KMS-11 (cell line): ENCODE measurements around the gene LAIR2.

Experiments
- H2AFZ ChIP-seq: fragments of 200-600 bp; sonication (generic); 2 replicates; pipeline ENCODE4 v1.6.1; 2016; ENCODE audit warnings: antibody characterized with exemption, mixed run types, low read depth
- H3K27ac ChIP-seq: fragments of 200-600 bp; sonication (generic); 2 replicates; pipeline ENCODE4 v1.6.1; 2016; ENCODE audit warnings: mild to moderate bottlenecking, mixed run types
- H3K27me3 ChIP-seq: fragments of 200-600 bp; sonication (generic); 2 replicates; pipeline ENCODE4 v1.6.1; 2017; ENCODE audit warnings: mild to moderate bottlenecking, low read depth, mixed run types, moderate library complexity; ENCODE audit not compliant: insufficient read depth
- H3K36me3 ChIP-seq: fragments of 200-600 bp; sonication (generic); 2 replicates; pipeline ENCODE4 v1.6.1; 2017; ENCODE audit warnings: mild to moderate bottlenecking, mixed run types; ENCODE audit not compliant: insufficient read depth
- H3K4me1 ChIP-seq: fragments of 200-600 bp; sonication (generic); 2 replicates; pipeline ENCODE4 v1.6.1; 2016; ENCODE audit warnings: mild to moderate bottlenecking, low read depth, mixed run types; ENCODE audit not compliant: poor library complexity, severe bottlenecking
- H3K4me2 ChIP-seq: fragments of 200-600 bp; sonication (generic); 2 replicates; pipeline ENCODE4 v1.7.0; 2016; ENCODE audit warnings: mild to moderate bottlenecking, mixed run types
- H3K4me3 ChIP-seq: fragments of 200-600 bp; sonication (generic); IDR thresholded peaks from 2 replicates; pipeline ENCODE4 v1.6.1; 2017; ENCODE audit warnings: low read depth, low read length, mixed read lengths; ENCODE audit not compliant: insufficient read depth
- H3K79me2 ChIP-seq: fragments of 200-600 bp; sonication (generic); 2 replicates; pipeline ENCODE4 v1.6.1; 2016; ENCODE audit warnings: low read depth, mixed run types; ENCODE audit not compliant: insufficient read depth
- H3K9ac ChIP-seq: fragments of 200-600 bp; sonication (generic); 2 replicates; pipeline ENCODE4 v1.6.1; 2016; ENCODE audit warnings: mild to moderate bottlenecking, mixed run types
- H4K20me1 ChIP-seq: fragments of 200-600 bp; sonication (generic); 2 replicates; pipeline ENCODE4 v1.6.1; 2016; ENCODE audit warnings: mild to moderate bottlenecking, mixed run types; ENCODE audit not compliant: insufficient read depth
- CTCF ChIP-seq: fragments of 200-600 bp; sonication (generic); conservative IDR thresholded peaks from 2 replicates; pipeline ENCODE4 v1.6.1; 2017; ENCODE audit warnings: low read depth, mild to moderate bottlenecking, antibody characterized with exemption, low read length, moderate library complexity, mixed read lengths

The LAIR2 gene

GRCh38 chr19:54475706-54476105 is 26.9 kb upstream of the LAIR2 start:
- Histone ChIP-seq H3K9ac (no peak overlapping the region), H3K27ac (no peak overlapping the region), H3K4me1 (no peaks in the 10 kb centered on the region), H3K36me3 (no peaks in the 10 kb centered on the region), H3K79me2 (no peaks in the 10 kb centered on the region), H3K4me2 (no peak overlapping the region), H3K27me3 (peaks cover 42% of the 10 kb centered on the region; the same call in 1 of the 2 replicates), H4K20me1 (no peaks in the 10 kb centered on the region), H2AFZ (no peak overlapping the region), H3K4me3 (no peak overlapping the region)
- no peak for TF ChIP-seq CTCF

- H3K79me2 ChIP-seq, result no peaks in the 10 kb centered on the region
- peaks cover 44% of the 10 kb centered on the region for H3K27me3 ChIP-seq
- TF ChIP-seq CTCF, result no peak
- H3K4me3 ChIP-seq, result no peak overlapping the region
- no peak overlapping the region for H3K27ac ChIP-seq
- no peaks in the 10 kb centered on the region for H4K20me1 ChIP-seq
- H3K4me1 ChIP-seq, result no peaks in the 10 kb centered on the region
- no peaks in the 10 kb centered on the region for H3K36me3 ChIP-seq
- H2AFZ ChIP-seq, result no peak overlapping the region
- no peak overlapping the region for H3K4me2 ChIP-seq
- H3K9ac ChIP-seq, result no peak overlapping the region
Observed at GRCh38 chr19:54477650-54478049, 25.0 kb upstream of the LAIR2 start.

- H3K4me2 ChIP-seq, result no peak overlapping the region
- no peaks in the 10 kb centered on the region for H4K20me1 ChIP-seq
- H3K4me3 ChIP-seq, result no peak overlapping the region
- H3K79me2 ChIP-seq, result no peaks in the 10 kb centered on the region
- no peak overlapping the region for H3K27ac ChIP-seq
- H3K36me3 ChIP-seq, result no peaks in the 10 kb centered on the region
- H3K27me3 ChIP-seq, result peaks cover 48% of the 10 kb centered on the region
- TF ChIP-seq CTCF, result peak; percentile 82
- no peak overlapping the region for H2AFZ ChIP-seq
- H3K4me1 ChIP-seq, result no peaks in the 10 kb centered on the region
- H3K9ac ChIP-seq, result no peak overlapping the region
Observed at GRCh38 chr19:54478677-54479266, 23.9 kb upstream of the LAIR2 start.

- no peaks in the 10 kb centered on the region for H3K36me3 ChIP-seq
- no peaks in the 10 kb centered on the region for H4K20me1 ChIP-seq
- H3K79me2 ChIP-seq, result no peaks in the 10 kb centered on the region
- H3K27me3 ChIP-seq, result peaks cover 47% of the 10 kb centered on the region
- no peak overlapping the region for H3K9ac ChIP-seq
- no peak for TF ChIP-seq CTCF
- H3K27ac ChIP-seq, result no peak overlapping the region
- H2AFZ ChIP-seq, result no peak overlapping the region
- H3K4me1 ChIP-seq, result no peaks in the 10 kb centered on the region
- no peak overlapping the region for H3K4me2 ChIP-seq
- H3K4me3 ChIP-seq, result no peak overlapping the region
Observed at GRCh38 chr19:54480051-54480450, 22.6 kb upstream of the LAIR2 start.
